C4-2B (cell line): ENCODE results near the gene ANGPT4.

ENCODE experiments used
- CTCF ChIP-seq: fragments of 450-650 bp; conservative IDR thresholded peaks from 2 replicates; pipeline ENCODE4 v1.5.1; 2017; ENCODE audit warnings: mild to moderate bottlenecking
- ZFX ChIP-seq: fragments of 450-650 bp; IDR thresholded peaks from 2 replicates; pipeline ENCODE4 v1.6.1; 2017

- no peak for TF ChIP-seq CTCF
- no peak for TF ChIP-seq ZFX
Measured at GRCh38 chr20:877814-878213, 38.3 kb downstream of the ANGPT4 start.
